WTC11 (cell line): Measurements from ENCODE around the gene TMEM200A. TPM values are rescaled to one million over a fixed set of nuclear protein-coding genes. Genes with fewer than 3 reads are reported as not detected.

ENCODE experiments used
- ATAC-seq: fragments of 200-7000 bp; cut with Tn5 transposase; 2 replicates; pipeline ENCODE4 v1.10.0; 2021; ENCODE audit warnings: mild to moderate bottlenecking, moderate library complexity
- CTCF ChIA-PET: fragments of 300-600 bp; sonication (Branson Sonifier 250); formaldehyde crosslinking; loops from one replicate; lab custom pipeline; 2021; ENCODE audit warnings: antibody characterized with exemption; lab: Charles Lee
- POLR2A ChIA-PET: fragments of 350-600 bp; sonication (Branson Sonifier 250); formaldehyde crosslinking; loops from one replicate; lab custom pipeline; 2021; ENCODE audit warnings: antibody characterized with exemption; lab: Charles Lee
- DNase-seq: peaks from one replicate; pipeline ENCODE4 v3.0.0; 2021; ENCODE audit warnings: low spot score
- H3K27ac Mint-ChIP-seq: 2 replicates; pipeline ENCODE4 v1.8.0; 2021; ENCODE audit warnings: mixed read lengths
- H3K27me3 Mint-ChIP-seq: 2 replicates; pipeline ENCODE4 v1.8.0; 2021; ENCODE audit warnings: low read depth, mild to moderate bottlenecking, moderate library complexity, mixed read lengths
- H3K36me3 Mint-ChIP-seq: 2 replicates; pipeline ENCODE4 v1.8.0; 2021; ENCODE audit warnings: mixed read lengths
- H3K4me1 Mint-ChIP-seq: 2 replicates; pipeline ENCODE4 v1.8.0; 2022; ENCODE audit warnings: mixed read lengths
- H3K4me3 Mint-ChIP-seq: 2 replicates; pipeline ENCODE4 v1.8.0; 2021; ENCODE audit warnings: mild to moderate bottlenecking, moderate library complexity, mixed read lengths
- H3K9me3 Mint-ChIP-seq: 2 replicates; pipeline ENCODE4 v1.8.0; 2021; ENCODE audit warnings: mixed read lengths
- CREM ChIP-seq: sonication (generic); formaldehyde crosslinking; IDR thresholded peaks from 2 replicates; pipeline ENCODE4 v1.8.1; 2022; ENCODE audit warnings: mild to moderate bottlenecking, missing genetic modification reagents, moderate library complexity
- ESRRA ChIP-seq: sonication (generic); formaldehyde crosslinking; IDR thresholded peaks from 2 replicates; pipeline ENCODE4 v1.8.1; 2022; ENCODE audit warnings: mild to moderate bottlenecking, missing genetic modification reagents, borderline replicate concordance
- FOXJ3 ChIP-seq: sonication (generic); formaldehyde crosslinking; IDR thresholded peaks from 2 replicates; pipeline ENCODE4 v1.9.0; 2021; ENCODE audit warnings: missing genetic modification reagents, mild to moderate bottlenecking, borderline replicate concordance
- FOXP4 ChIP-seq: sonication (generic); formaldehyde crosslinking; IDR thresholded peaks from 2 replicates; pipeline ENCODE4 v1.8.0; 2022; ENCODE audit warnings: mild to moderate bottlenecking, missing genetic modification reagents
- GRHL2 ChIP-seq: fragments of 250-450 bp; sonication (Bioruptor Pico); IDR thresholded peaks from 2 replicates; pipeline ENCODE4 v1.8.0; 2022; ENCODE audit warnings: mild to moderate bottlenecking, moderate library complexity; ENCODE audit not compliant: insufficient replicate concordance, severe bottlenecking
- GTF2I ChIP-seq: fragments of 250-450 bp; sonication (Bioruptor Pico); conservative IDR thresholded peaks from 2 replicates; pipeline ENCODE4 v1.4.0; 2021; ENCODE audit warnings: mild to moderate bottlenecking
- KAT7 ChIP-seq: sonication (generic); formaldehyde crosslinking; IDR thresholded peaks from 2 replicates; pipeline ENCODE4 v1.8.1; 2023; ENCODE audit warnings: missing genetic modification reagents, mild to moderate bottlenecking, borderline replicate concordance
- MXD4 ChIP-seq: fragments of 250-450 bp; sonication (Bioruptor Pico); IDR thresholded peaks from 2 replicates; pipeline ENCODE4 v1.8.0; 2021; ENCODE audit warnings: mild to moderate bottlenecking, moderate library complexity, borderline replicate concordance
- NR1H2 ChIP-seq: sonication (generic); formaldehyde crosslinking; IDR thresholded peaks from 2 replicates; pipeline ENCODE4 v1.9.0; 2021; ENCODE audit warnings: mild to moderate bottlenecking, moderate library complexity, missing genetic modification reagents
- NR2C2 ChIP-seq: sonication (generic); formaldehyde crosslinking; IDR thresholded peaks from 2 replicates; pipeline ENCODE4 v1.8.0; 2022; ENCODE audit warnings: mild to moderate bottlenecking, missing genetic modification reagents
- PRRX2 ChIP-seq: fragments of 250-450 bp; sonication (Bioruptor Pico); IDR thresholded peaks from 2 replicates; pipeline ENCODE4 v1.8.0; 2021; ENCODE audit warnings: mild to moderate bottlenecking
- RORB ChIP-seq: fragments of 250-450 bp; sonication (Bioruptor Pico); IDR thresholded peaks from 2 replicates; pipeline ENCODE4 v1.9.0; 2021; ENCODE audit warnings: mild to moderate bottlenecking
- TP53 ChIP-seq: sonication (generic); formaldehyde crosslinking; IDR thresholded peaks from 2 replicates; pipeline ENCODE4 v1.8.1; 2023; ENCODE audit warnings: mild to moderate bottlenecking, missing genetic modification reagents
- USF2 ChIP-seq: sonication (generic); formaldehyde crosslinking; IDR thresholded peaks from 2 replicates; pipeline ENCODE4 v1.8.1; 2023; ENCODE audit warnings: mild to moderate bottlenecking, missing genetic modification reagents, moderate library complexity
- ZBTB21 ChIP-seq: sonication (generic); formaldehyde crosslinking; IDR thresholded peaks from 2 replicates; pipeline ENCODE4 v1.8.1; 2023; ENCODE audit warnings: mild to moderate bottlenecking, missing genetic modification reagents, borderline replicate concordance
- ZNF263 ChIP-seq: sonication (generic); formaldehyde crosslinking; IDR thresholded peaks from 2 replicates; pipeline ENCODE4 v1.8.1; 2022; ENCODE audit warnings: low read depth, mild to moderate bottlenecking, moderate library complexity, missing genetic modification reagents
- ZNF671 ChIP-seq: fragments of 250-450 bp; sonication (Bioruptor Pico); IDR thresholded peaks from 2 replicates; pipeline ENCODE4 v1.8.0; 2021; ENCODE audit warnings: mild to moderate bottlenecking
- total RNA-seq: library from RNA; stranded (reverse); gene quantifications from 3 replicates; pipeline ENCODE4 v1.2.3, GENCODE V29; 2021
- TF ChIP-seq, protein P1 (sequence below): sonication (generic); formaldehyde crosslinking; IDR thresholded peaks from 2 replicates; pipeline ENCODE4 v1.8.1; 2022; ENCODE audit warnings: mild to moderate bottlenecking, missing genetic modification reagents, moderate library complexity, borderline replicate concordance
- TF ChIP-seq, protein P2 (sequence below): sonication (generic); formaldehyde crosslinking; IDR thresholded peaks from 2 replicates; pipeline ENCODE4 v1.8.1; 2023; ENCODE audit warnings: mild to moderate bottlenecking, missing genetic modification reagents, borderline replicate concordance
- TF ChIP-seq, protein P3 (sequence below): sonication (generic); formaldehyde crosslinking; IDR thresholded peaks from 2 replicates; pipeline ENCODE4 v1.8.0; 2022; ENCODE audit warnings: mild to moderate bottlenecking, missing genetic modification reagents

TMEM200A gene
- total RNA-seq, 1 experiment from 2014 or later = 11.0 TPM

DNA sequence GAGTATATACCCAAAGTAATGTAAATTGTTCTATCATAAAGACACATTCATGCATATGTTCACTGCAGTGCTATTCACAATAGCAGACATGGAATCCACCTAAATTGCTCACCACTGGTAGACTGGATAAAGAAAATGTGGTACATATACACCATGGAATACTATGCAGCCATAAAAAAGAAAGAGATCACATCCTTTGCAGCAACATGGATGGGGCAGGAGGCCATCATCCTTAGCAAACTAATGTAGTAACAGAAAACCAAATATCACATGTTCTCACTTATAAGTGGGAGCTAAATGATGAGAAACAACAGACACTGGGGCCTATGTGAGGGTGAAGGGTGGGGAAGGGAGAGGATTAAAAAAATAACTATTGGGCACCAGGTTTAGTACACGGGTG, 11.5 kb upstream of the TMEM200A start:
- POLR2A ChIA-PET = no interaction called here
- Mint-ChIP-seq H3K27ac (no peak overlapping the region), H3K4me1 (no peaks in the 10 kb centered on the region), H3K27me3 (no peaks in the 10 kb centered on the region), H3K9me3 (peaks cover 24% of the 10 kb centered on the region), H3K4me3 (no peak overlapping the region), H3K36me3 (peaks cover 7% of the 10 kb centered on the region)
- TF ChIP-seq GTF2I (CRISPR knock-in tag) (no peak), KAT7 (CRISPR knock-in tag) (no peak), RORB (CRISPR knock-in tag) (no peak), USF2 (CRISPR knock-in tag) (no peak), NR2C2 (CRISPR knock-in tag) (no peak), CREM (CRISPR knock-in tag) (no peak), ZNF671 (CRISPR knock-in tag) (no peak), TP53 (CRISPR knock-in tag) (no peak), PRRX2 (CRISPR knock-in tag) (no peak), GRHL2 (CRISPR knock-in tag) (no peak), NR1H2 (CRISPR knock-in tag) (no peak), FOXJ3 (CRISPR knock-in tag) (no peak), MXD4 (CRISPR knock-in tag) (no peak), ZBTB21 (CRISPR knock-in tag) (no peak), ZNF263 (CRISPR knock-in tag) (no peak), ESRRA (CRISPR knock-in tag) (no peak), FOXP4 (CRISPR knock-in tag) (no peak)
- TF ChIP-seq, protein P1, sequence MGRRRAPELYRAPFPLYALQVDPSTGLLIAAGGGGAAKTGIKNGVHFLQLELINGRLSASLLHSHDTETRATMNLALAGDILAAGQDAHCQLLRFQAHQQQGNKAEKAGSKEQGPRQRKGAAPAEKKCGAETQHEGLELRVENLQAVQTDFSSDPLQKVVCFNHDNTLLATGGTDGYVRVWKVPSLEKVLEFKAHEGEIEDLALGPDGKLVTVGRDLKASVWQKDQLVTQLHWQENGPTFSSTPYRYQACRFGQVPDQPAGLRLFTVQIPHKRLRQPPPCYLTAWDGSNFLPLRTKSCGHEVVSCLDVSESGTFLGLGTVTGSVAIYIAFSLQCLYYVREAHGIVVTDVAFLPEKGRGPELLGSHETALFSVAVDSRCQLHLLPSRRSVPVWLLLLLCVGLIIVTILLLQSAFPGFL (CRISPR knock-in tag) = no peak
- TF ChIP-seq, protein P2, sequence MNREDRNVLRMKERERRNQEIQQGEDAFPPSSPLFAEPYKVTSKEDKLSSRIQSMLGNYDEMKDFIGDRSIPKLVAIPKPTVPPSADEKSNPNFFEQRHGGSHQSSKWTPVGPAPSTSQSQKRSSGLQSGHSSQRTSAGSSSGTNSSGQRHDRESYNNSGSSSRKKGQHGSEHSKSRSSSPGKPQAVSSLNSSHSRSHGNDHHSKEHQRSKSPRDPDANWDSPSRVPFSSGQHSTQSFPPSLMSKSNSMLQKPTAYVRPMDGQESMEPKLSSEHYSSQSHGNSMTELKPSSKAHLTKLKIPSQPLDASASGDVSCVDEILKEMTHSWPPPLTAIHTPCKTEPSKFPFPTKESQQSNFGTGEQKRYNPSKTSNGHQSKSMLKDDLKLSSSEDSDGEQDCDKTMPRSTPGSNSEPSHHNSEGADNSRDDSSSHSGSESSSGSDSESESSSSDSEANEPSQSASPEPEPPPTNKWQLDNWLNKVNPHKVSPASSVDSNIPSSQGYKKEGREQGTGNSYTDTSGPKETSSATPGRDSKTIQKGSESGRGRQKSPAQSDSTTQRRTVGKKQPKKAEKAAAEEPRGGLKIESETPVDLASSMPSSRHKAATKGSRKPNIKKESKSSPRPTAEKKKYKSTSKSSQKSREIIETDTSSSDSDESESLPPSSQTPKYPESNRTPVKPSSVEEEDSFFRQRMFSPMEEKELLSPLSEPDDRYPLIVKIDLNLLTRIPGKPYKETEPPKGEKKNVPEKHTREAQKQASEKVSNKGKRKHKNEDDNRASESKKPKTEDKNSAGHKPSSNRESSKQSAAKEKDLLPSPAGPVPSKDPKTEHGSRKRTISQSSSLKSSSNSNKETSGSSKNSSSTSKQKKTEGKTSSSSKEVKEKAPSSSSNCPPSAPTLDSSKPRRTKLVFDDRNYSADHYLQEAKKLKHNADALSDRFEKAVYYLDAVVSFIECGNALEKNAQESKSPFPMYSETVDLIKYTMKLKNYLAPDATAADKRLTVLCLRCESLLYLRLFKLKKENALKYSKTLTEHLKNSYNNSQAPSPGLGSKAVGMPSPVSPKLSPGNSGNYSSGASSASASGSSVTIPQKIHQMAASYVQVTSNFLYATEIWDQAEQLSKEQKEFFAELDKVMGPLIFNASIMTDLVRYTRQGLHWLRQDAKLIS (CRISPR knock-in tag) = no peak
- TF ChIP-seq, protein P3, sequence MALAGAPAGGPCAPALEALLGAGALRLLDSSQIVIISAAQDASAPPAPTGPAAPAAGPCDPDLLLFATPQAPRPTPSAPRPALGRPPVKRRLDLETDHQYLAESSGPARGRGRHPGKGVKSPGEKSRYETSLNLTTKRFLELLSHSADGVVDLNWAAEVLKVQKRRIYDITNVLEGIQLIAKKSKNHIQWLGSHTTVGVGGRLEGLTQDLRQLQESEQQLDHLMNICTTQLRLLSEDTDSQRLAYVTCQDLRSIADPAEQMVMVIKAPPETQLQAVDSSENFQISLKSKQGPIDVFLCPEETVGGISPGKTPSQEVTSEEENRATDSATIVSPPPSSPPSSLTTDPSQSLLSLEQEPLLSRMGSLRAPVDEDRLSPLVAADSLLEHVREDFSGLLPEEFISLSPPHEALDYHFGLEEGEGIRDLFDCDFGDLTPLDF = no peak
- ATAC-seq = no peak
- no peak for DNase-seq
- CTCF ChIA-PET = no interaction called here
